CD14-positive monocyte (primary cell): ENCODE measurements around the gene ZFP62. TPM values are rescaled to one million over a fixed set of nuclear protein-coding genes. Genes with fewer than 3 reads are reported as not detected.

ENCODE experiments used
- DNase-seq, 3 donors: peaks; one replicate each; pipeline ENCODE4 v3.0.0-alpha.2; 2011 to 2022
- H2AFZ ChIP-seq: 2 replicates; pipeline ENCODE4 v1.6.0; 2012; ENCODE audit warnings: mild to moderate bottlenecking, low read depth, low read length, inconsistent platforms; ENCODE audit not compliant: insufficient read depth, poor library complexity, severe bottlenecking
- H3K27ac ChIP-seq, 2 donors: 1 replicate in 1 of 2; 2 replicates in 1 of 2; pipeline ENCODE4 v1.5.1; 2012 to 2013; ENCODE audit warnings: low read length in 2 of 2, control low read depth in 1 of 2, inconsistent platforms in 1 of 2, low read depth in 1 of 2, mild to moderate bottlenecking in 1 of 2
- H3K27me3 ChIP-seq, 2 donors: one replicate each; pipeline versions ENCODE4 v1.6.0 to v1.6.1; 2011 to 2013; ENCODE audit warnings: low read length in 2 of 2; ENCODE audit not compliant: control insufficient read depth in 2 of 2, insufficient read depth in 2 of 2
- H3K36me3 ChIP-seq, 2 donors: replicated peaks in 1 of 2; 1 replicate in 1 of 2; 2 replicates in 1 of 2; pipeline versions ENCODE4 v1.5.1 to v1.6.1; 2012 to 2013; ENCODE audit warnings: low read length in 2 of 2, control low read depth in 1 of 2, inconsistent platforms in 1 of 2, mild to moderate bottlenecking in 1 of 2; ENCODE audit not compliant: insufficient read depth in 2 of 2, control insufficient read depth in 1 of 2
- H3K4me1 ChIP-seq, 2 donors: 1 replicate in 1 of 2; 2 replicates in 1 of 2; pipeline versions ENCODE4 v1.5.1 to v1.6.1; 2012 to 2013; ENCODE audit warnings: low read length in 2 of 2, control low read depth in 1 of 2, inconsistent platforms in 1 of 2, mild to moderate bottlenecking in 1 of 2, moderate library complexity in 1 of 2; ENCODE audit not compliant: insufficient read depth in 2 of 2, control insufficient read depth in 1 of 2
- H3K4me2 ChIP-seq: replicated peaks from 2 replicates; pipeline ENCODE3; 2012; ENCODE audit warnings: low read length, moderate library complexity, mild to moderate bottlenecking; ENCODE audit not compliant: poor library complexity, severe bottlenecking; ENCODE audit errors: extremely low read depth
- H3K4me3 ChIP-seq, 3 experiments: fragments of 200-600 bp in 1 of 3; sonication (generic) in 1 of 3; replicated peaks in 1 of 3; 1 replicate in 2 of 3; 2 replicates in 1 of 3; pipeline ENCODE4 v1.5.1; 2011 to 2013; ENCODE audit warnings: low read length in 3 of 3, mild to moderate bottlenecking in 3 of 3, control low read depth in 2 of 3, low read depth in 2 of 3, inconsistent platforms in 1 of 3, moderate library complexity in 1 of 3
- H3K79me2 ChIP-seq: 2 replicates; pipeline ENCODE4 v1.6.0; 2012; ENCODE audit warnings: mild to moderate bottlenecking, control low read depth, inconsistent platforms, low read length, moderate library complexity; ENCODE audit not compliant: insufficient read depth
- H3K9ac ChIP-seq: 2 replicates; pipeline ENCODE4 v1.6.0; 2017; ENCODE audit warnings: low read length, mild to moderate bottlenecking; ENCODE audit not compliant: insufficient read depth, poor library complexity, severe bottlenecking
- H3K9me3 ChIP-seq, 2 donors: replicated peaks in 1 of 2; 1 replicate in 1 of 2; 2 replicates in 1 of 2; pipeline versions ENCODE4 v1.5.1 to v1.6.1; 2012 to 2013; ENCODE audit warnings: low read length in 2 of 2, control low read depth in 1 of 2; ENCODE audit not compliant: control insufficient read depth in 1 of 2, insufficient read depth in 1 of 2
- H4K20me1 ChIP-seq: 2 replicates; pipeline ENCODE4 v1.6.0; 2012; ENCODE audit warnings: mild to moderate bottlenecking, low read length, control low read depth, moderate library complexity; ENCODE audit not compliant: insufficient read depth
- H3K27ac Mint-ChIP-seq, 7 donors: one replicate each; pipeline ENCODE4 v1.8.0; 2020; ENCODE audit warnings: mild to moderate bottlenecking in 7 of 7, mixed read lengths in 7 of 7, moderate library complexity in 6 of 7, inconsistent platforms in 2 of 7
- H3K27me3 Mint-ChIP-seq, 3 donors: one replicate each; pipeline ENCODE4 v1.8.0; 2021 to 2022; ENCODE audit warnings: low read depth in 3 of 3, mild to moderate bottlenecking in 3 of 3, mixed read lengths in 3 of 3, moderate library complexity in 3 of 3, inconsistent platforms in 1 of 3
- H3K36me3 Mint-ChIP-seq, 2 donors: one replicate each; pipeline ENCODE4 v1.8.0; 2020; ENCODE audit warnings: mixed read lengths in 2 of 2, inconsistent platforms in 1 of 2, mild to moderate bottlenecking in 1 of 2
- H3K4me1 Mint-ChIP-seq: one replicate; pipeline ENCODE4 v1.8.0; 2020; ENCODE audit warnings: mild to moderate bottlenecking, mixed read lengths
- H3K4me3 Mint-ChIP-seq, 2 donors: one replicate each; pipeline ENCODE4 v1.8.0; 2020; ENCODE audit warnings: mild to moderate bottlenecking in 2 of 2, mixed read lengths in 2 of 2, moderate library complexity in 1 of 2
- H3K9me3 Mint-ChIP-seq, 7 donors: one replicate each; pipeline ENCODE4 v1.8.0; 2020 to 2022; ENCODE audit warnings: mixed read lengths in 7 of 7, mild to moderate bottlenecking in 6 of 7, moderate library complexity in 6 of 7, inconsistent platforms in 2 of 7
- WGBS: methylation state at CpG from one replicate; pipeline ENCODE4 v1.1.5; 2013; ENCODE audit warnings: missing lambda C conversion rate; ENCODE audit not compliant: insufficient coverage; 5-methylcytosine and 5-hydroxymethylcytosine counted together
- intact Hi-C, 2 donors: fragments of 100-400 bp; cut with micrococcal nuclease; formaldehyde crosslinking; loops; one replicate each; pipeline versions ENCODE4 v1.15.0 to v1.15.1; 2023
- polyA plus RNA-seq, 3 donors: library from polyadenylated mRNA; depleted of rRNA in 1 of 3; unstranded in 2 of 3; stranded (reverse) in 1 of 3; fragments of 300-500 nt in 2 of 3; fragments of >200 nt in 1 of 3; fragmentation: Illumina TruSeq in 2 of 3; gene quantifications; 1 replicate in 2 of 3; 2 replicates in 1 of 3; pipeline ENCODE4 v1.2.3, GENCODE V29; 2012 to 2021
- TF ChIP-seq, protein P1 (sequence below): fragments of 200-600 bp; IDR thresholded peaks from one replicate; pipeline ENCODE4 v1.8.0; 2022; ENCODE audit warnings: antibody characterized with exemption, mild to moderate bottlenecking

The ZFP62 gene
- polyA plus RNA-seq, 3 donors, result 4.1 to 7.1 (median 6.5) TPM

DNA sequence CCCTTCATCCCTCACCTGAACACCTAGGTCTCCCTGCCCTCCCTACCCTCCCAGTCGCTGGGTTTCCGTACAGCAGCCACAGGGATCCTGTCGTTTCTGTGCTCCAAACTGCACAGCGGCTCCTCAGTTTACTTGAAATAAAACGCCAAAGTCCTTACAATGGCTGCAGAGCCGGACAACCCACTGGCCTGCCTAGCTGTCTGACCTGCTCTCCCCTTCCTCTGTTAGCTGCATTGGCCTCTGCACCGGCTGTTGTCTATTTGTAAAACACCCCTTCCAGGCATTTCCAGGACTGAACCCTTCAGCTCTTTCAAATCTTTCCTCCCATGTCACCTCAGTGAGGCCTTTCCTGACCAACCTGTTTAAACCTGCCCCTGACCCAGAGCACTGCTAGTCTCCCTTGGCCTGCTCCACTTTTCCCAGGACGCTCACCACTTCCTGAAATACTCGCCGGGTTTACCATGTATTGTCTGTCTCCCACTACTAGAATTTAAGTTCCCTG lies 49.4 kb downstream of the ZFP62 start:
- Mint-ChIP-seq H3K36me3 (peaks cover 27 to 36% of the 10 kb centered on the region in 2 donors), H3K27me3 (peaks cover 0 to 5% (median 0%) of the 10 kb centered on the region in 3 donors), H3K4me3 (peak overlapping the region; percentile 80 to 90), H3K27ac (peak overlapping the region; percentile 90 to 100 (median 97)), H3K9me3 (no peaks in the 10 kb centered on the region), H3K4me1 (peaks cover 78% of the 10 kb centered on the region)
- peak overlapping the region; percentile 80 for H3K9ac ChIP-seq
- no peaks in the 10 kb centered on the region for H3K9me3 ChIP-seq
- no peaks in the 10 kb centered on the region for H3K27me3 ChIP-seq
- peaks cover 80 to 94% of the 10 kb centered on the region in 2 donors for H3K4me1 ChIP-seq
- H3K79me2 ChIP-seq, result peaks cover 85% of the 10 kb centered on the region
- intact Hi-C loops, result no loop called here
- no peak for DNase-seq
- WGBS, result 84% methylated on average over 8 of the region's 10 CpGs
- peaks cover 0 to 5% of the 10 kb centered on the region in 2 donors for H3K36me3 ChIP-seq
- peaks cover 24% of the 10 kb centered on the region for H4K20me1 ChIP-seq
- peak overlapping the region; percentile 92 for H3K4me2 ChIP-seq
- no peak overlapping the region for H2AFZ ChIP-seq
- peak overlapping the region; percentile 52 to 98 (median 58) for H3K4me3 ChIP-seq
- H3K27ac ChIP-seq, result peak overlapping the region; percentile 95 to 98
- TF ChIP-seq, protein P1, sequence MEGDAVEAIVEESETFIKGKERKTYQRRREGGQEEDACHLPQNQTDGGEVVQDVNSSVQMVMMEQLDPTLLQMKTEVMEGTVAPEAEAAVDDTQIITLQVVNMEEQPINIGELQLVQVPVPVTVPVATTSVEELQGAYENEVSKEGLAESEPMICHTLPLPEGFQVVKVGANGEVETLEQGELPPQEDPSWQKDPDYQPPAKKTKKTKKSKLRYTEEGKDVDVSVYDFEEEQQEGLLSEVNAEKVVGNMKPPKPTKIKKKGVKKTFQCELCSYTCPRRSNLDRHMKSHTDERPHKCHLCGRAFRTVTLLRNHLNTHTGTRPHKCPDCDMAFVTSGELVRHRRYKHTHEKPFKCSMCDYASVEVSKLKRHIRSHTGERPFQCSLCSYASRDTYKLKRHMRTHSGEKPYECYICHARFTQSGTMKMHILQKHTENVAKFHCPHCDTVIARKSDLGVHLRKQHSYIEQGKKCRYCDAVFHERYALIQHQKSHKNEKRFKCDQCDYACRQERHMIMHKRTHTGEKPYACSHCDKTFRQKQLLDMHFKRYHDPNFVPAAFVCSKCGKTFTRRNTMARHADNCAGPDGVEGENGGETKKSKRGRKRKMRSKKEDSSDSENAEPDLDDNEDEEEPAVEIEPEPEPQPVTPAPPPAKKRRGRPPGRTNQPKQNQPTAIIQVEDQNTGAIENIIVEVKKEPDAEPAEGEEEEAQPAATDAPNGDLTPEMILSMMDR, result no peak

DNA sequence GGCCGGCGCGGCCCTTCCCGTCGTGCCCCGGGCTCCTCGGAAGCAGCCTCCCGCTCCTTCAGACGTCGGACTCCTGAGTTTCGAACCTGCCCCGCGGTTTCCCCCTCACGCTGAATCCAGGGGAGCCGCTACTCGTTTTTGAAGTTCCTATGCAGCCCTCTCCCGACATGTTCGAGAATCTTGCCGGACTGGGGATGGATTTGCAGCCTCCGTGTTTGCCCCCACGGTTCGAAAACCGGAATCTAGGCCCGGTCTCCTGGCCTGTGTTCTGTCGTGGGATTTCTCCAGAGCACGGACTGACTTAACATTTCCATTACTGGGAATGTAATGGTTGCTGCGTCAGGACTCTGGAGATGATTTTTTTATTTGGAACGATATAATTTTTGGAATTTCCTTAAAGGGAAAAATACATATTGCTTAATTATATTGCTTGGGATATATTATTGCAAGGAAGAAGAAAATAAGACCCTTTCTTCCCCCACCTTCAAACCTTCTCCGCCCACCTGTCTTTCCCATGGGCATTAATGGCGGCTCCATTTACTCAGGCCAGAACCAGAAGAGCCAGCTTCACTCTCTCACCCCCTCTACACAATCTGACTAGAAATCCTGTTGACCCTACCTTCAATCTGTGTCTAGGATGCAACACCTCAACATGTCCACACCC lies 50.0 kb downstream of the ZFP62 start:
- Histone ChIP-seq H3K4me3 (peak overlapping the region; percentile 52 to 98 (median 58)), H3K36me3 (peaks cover 0 to 5% of the 10 kb centered on the region in 2 donors), H3K4me1 (peaks cover 80 to 94% of the 10 kb centered on the region in 2 donors), H3K27ac (peak overlapping the region; percentile 95 to 98), H3K27me3 (no peaks in the 10 kb centered on the region), H3K9me3 (no peaks in the 10 kb centered on the region), H4K20me1 (peaks cover 24% of the 10 kb centered on the region), H2AFZ (peak overlapping the region; percentile 80), H3K79me2 (peaks cover 85% of the 10 kb centered on the region), H3K4me2 (peak overlapping the region; percentile 92), H3K9ac (peak overlapping the region; percentile 80)
- WGBS, result 8% methylated on average over 24 of the region's 30 CpGs
- peaks cover 0 to 5% (median 0%) of the 10 kb centered on the region in 3 donors for H3K27me3 Mint-ChIP-seq
- peak overlapping the region; percentile 80 to 90 for H3K4me3 Mint-ChIP-seq
- no peaks in the 10 kb centered on the region for H3K9me3 Mint-ChIP-seq
- peaks cover 80% of the 10 kb centered on the region for H3K4me1 Mint-ChIP-seq
- intact Hi-C loops, result no loop called here
- peaks cover 27 to 37% of the 10 kb centered on the region in 2 donors for H3K36me3 Mint-ChIP-seq
- peak overlapping the region; percentile 90 to 100 (median 97) for H3K27ac Mint-ChIP-seq
- DNase-seq, result no peak
- TF ChIP-seq, protein P1, result no peak
